Stimulated activated CD4-positive, alpha-beta T cell treated with anti-CD3 and anti-CD28 coated beads, Interleukin-4, amount 100 ng/mL, for 1 hour (primary cell): ENCODE measurements around the gene GAS7.
"Not testable (repeated sequence)": the region's sequence is repeated elsewhere in the genome, so short reads cannot be mapped to it uniquely, and the experiment has no call there.

Experiments used
- DNase-seq: peaks from one replicate; pipeline ENCODE4 v3.0.0-alpha.2; 2020

The GAS7 gene

DNA sequence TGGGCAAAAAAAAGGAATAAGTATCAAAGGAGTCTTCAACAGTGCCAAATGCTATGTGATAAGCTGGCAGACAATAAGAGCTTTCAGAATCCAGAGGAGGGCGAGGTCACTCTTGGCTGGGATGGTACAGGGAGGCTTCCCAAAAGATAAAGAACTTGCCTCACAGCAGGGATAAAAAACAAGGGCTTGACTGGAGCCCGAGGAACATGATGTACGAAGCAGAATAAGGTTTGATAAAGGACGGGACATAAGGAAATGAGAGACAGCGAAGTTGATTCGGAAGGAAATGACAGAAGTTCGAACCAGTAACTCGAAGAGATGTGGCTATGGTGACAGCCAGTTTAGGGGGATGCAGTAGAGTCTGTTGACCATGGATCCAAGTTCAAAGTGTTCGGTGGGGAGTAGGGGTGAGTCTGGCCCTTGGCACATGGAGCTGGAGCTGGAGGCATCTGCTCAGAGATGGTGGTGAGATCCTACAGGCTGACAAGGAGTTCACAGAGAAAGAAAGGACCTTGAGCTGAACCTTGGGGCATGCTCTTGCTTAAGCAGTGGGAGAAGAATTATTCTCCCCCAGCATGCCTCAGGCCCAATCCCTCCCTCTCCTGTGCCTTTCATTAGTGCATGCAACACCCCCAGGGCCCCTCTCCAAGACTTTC is 155.7 kb downstream of the GAS7 start:
- no peak for DNase-seq

DNA sequence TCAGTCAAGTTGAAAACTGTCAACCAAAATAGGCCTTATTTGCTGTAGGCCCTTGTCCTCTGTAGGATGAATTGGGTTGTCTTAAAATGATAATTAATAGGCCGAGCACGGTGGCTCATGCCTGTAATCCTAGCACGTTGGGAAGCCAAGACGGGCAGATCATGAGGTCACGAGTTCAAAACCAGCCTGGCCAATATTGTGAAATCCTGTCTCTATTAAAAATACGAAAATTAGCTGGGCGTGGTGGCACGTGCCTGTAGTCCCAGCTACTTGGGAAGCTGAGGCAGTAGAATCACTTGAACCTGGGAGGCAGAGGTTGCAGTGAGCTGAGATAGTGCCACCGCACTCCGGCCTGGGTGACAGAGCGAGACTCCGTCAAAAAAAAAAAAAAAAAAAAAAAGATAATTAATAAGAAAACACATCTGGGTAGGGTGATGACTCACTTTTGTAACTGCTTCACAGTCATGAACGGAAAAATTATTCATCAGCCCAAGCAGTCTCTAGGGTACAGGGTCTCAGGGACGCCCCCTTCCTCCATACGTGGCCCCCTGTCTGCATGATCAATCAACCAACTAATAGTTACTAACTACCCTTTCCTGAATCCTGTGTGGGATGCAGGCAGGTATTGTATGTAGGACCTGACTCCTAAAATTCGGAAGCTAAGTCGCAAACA is 156.4 kb downstream of the GAS7 start:
- DNase-seq, result no peak

DNA sequence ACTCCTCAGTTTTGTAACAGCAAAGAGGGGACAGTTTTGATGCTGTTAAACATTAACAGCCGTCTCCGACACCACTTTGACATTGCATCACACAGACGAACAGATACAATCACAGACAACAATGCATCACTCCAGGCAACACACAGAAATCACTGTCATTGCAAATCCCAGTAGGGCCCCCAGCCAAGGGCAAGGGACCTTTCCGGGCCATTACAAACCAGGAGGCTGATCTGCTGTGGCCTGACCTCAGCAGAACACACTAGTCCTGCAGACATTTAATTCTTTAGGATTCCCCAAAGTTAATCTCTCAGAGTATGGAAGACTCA is 157.2 kb downstream of the GAS7 start:
- no peak for DNase-seq

DNA sequence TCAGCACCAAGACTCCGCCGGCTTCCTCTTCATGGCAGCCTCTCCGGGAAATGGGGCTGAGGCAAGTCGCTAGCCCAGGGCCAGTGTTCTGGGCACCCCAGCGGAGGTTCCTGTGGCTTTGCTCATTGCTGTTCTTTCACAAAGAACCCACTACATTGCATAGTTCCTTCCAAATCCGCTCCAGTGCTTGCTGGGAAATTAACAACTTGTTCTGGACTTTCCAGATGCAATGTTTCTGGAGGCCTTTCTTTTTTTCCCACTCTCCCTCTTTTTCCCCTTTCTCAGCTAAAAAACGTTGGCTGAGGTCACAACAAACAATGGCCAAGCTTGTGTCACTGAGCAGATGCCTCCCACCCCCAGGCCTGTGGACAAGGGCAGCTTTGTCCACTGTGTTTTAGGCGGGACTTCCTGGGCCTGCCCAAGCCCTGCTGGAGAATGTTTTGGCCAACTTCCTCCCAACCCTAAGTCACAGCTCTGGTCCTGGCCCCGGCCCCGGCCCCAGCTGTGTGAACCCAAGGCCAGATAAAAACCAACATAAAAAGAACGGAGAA is 161.8 kb downstream of the GAS7 start:
- no peak for DNase-seq

DNA sequence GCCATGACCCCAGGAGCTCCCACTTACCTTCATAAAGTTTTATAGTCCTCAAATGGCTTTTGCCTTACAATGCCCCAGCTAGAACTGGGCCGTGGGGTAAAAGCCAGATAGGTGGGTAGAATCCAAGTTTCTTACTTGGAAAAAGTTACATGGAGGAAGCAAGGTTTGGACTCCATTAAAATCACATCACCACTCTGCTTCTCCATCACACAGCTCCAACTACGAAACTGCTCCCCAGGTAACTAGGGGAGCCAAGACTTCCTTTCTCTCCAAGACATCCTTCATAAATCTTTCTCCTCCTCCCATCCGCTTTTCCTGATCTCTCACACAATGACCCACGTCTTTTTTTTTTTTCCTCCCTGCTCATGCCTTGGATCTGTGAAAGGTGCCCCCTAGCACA is 162.5 kb downstream of the GAS7 start:
- no peak for DNase-seq

DNA sequence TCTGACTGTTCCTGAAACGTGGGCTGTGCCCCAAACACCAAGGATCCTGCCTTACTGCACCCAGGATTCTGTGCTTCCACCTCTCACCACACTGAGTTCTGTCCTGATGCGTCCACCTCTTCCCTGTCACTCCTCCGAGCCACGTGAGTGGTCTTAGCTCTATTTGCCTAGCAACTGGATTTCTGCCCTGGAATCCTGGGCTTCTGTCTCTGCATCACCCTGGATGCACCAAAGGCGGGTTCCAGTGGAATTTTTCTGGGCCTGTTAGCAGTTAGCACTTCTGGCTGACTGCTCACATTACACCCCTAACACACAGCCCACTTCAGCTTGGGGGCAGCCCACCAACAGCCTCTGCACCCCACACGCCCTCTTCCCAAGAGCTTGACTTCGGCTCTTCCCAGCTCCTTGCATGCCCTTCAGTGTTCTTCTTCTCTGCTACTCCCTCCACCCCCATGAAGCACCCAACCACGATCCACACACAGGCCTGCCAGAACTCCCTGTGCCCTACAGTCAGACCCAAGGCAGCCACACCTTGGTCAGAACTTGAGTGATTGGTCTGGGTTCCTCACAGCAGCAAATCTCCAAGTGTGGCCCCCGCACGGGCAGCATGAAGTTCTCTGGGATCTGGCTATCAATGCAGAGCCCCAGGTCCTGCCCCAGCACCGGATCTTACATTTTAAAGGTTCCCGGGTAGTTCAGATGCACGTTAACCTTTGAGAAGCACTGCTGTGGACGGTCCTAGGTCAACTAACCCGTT is 163.5 kb downstream of the GAS7 start:
- DNase-seq, result no peak

DNA sequence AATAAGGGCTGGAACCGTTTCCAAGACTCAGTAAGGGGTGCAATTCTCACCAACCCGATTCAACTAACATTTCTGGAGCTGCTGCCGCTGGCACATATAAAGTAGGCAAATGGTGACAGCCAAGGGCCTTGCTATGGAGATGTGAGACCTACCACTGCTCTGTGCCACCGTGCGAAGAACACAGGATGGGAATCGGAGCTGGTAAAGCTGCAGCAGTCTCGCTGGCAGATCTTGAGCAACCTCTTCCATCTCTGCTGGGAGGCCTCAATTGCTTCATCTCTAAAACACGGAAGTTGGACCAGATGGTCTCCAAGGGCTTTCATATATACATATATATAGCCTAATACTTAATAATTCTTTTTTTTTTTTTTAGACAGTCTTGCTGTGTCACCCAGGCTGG is 164.4 kb downstream of the GAS7 start:
- no peak for DNase-seq

DNA sequence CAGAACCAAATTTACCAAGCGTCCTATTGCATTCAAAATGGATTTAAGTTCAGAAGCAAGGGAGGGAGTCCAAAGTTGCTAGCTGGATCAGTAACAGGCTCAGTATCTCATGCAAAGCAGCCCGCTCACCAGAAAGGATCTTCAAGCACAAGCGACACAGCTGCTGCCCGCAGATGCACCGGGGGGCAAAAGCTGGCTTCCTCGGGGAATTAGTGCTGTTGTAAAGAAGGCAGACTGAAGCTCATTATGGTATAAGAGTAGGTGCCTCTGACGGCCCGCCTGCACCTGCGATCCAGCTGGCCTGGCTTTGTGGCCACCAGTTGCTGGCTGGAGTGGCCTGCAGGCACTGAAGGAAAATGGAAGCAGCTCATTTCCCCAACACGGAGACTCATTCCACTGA is 165.0 kb downstream of the GAS7 start:
- DNase-seq, result no peak

DNA sequence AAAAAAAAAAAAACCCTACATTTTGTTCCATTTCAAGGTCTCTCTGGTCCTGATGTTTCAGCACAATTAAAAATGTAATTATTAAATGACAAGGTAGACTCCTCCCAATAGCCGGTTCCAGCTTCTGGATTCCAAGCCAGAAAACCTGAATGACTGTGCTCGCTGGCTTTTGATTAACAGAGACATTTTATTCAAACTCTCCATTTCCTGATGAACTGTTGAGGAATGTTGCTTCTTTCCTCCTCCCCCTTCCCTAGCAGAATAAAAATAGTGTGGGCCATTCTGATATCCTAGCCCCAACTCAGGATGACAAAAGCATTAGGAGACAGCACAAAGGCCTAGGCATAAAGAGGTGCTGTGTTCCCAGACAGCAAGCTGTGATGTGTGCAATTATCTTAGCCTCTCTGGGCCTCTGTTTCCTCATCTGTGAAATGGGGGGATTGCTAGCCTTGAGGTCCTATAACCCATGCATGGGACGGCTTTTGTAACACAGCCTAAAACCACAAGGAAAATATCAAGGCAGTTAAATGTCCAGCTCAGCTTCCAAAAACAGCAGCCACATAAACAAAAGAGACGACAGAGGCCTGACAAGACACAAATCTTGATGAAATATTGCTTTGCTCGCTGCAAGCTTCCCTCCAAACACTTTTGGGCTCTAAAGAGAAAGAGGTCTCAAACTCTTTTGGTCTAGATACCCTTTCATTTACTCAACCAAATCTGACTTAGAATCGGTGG is 166.1 kb downstream of the GAS7 start:
- no peak for DNase-seq

DNA sequence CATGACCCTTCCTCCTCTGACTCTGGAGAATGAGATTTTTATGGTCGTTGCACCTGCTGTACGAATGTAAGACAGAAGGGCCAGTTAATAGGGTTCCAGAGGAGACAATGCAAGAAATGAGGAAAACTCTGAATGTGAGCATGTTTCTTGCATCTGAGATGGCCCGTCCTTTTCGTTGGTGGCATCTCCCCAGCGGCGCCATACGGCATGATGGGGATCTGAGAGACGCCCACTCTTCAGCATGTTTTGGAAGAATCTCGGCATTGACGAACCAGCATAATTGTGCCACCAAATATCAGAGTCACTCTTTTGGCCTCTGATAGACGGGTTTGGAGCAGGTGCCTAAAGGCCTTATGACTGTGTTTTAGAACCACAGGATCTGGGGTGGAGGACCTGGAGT is 166.8 kb downstream of the GAS7 start:
- no peak for DNase-seq

DNA sequence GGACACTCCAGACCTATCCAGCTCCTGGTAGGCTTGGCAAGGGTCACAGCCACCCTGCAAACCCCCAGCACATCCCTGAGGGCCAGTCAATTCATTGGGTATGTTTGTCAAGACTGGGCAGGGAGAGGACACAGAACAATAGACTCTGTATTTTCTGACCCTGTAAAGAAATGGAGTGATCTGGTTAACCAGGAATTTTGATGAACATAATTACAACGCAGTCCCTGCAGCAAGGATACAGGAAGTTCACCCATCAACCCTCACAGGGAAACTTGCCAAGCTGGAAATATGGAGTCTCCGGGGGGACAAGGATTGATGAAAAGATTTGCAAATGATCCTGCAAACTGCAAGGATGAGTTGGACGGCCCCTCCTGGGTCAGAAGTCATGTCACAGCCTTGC is 167.3 kb downstream of the GAS7 start:
- no peak for DNase-seq

DNA sequence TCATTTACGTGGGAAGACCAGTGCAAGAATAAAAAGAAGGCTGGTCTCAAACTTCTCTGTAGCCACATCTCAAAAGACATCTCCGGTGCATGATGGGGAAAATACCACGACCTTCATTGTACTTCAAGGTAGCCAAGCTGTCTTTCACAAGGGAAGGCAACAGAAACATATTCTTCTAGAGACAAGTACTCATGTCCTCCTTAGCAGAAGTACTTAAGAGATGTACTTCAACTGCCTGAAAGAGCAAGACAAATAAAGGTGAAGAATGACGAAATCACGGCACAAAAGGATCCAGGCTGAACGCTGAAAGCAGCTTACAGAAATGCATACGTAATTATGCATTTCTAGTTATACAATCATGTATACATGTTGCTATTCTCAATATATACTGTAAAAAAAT is 169.3 kb downstream of the GAS7 start:
- no peak for DNase-seq

DNA sequence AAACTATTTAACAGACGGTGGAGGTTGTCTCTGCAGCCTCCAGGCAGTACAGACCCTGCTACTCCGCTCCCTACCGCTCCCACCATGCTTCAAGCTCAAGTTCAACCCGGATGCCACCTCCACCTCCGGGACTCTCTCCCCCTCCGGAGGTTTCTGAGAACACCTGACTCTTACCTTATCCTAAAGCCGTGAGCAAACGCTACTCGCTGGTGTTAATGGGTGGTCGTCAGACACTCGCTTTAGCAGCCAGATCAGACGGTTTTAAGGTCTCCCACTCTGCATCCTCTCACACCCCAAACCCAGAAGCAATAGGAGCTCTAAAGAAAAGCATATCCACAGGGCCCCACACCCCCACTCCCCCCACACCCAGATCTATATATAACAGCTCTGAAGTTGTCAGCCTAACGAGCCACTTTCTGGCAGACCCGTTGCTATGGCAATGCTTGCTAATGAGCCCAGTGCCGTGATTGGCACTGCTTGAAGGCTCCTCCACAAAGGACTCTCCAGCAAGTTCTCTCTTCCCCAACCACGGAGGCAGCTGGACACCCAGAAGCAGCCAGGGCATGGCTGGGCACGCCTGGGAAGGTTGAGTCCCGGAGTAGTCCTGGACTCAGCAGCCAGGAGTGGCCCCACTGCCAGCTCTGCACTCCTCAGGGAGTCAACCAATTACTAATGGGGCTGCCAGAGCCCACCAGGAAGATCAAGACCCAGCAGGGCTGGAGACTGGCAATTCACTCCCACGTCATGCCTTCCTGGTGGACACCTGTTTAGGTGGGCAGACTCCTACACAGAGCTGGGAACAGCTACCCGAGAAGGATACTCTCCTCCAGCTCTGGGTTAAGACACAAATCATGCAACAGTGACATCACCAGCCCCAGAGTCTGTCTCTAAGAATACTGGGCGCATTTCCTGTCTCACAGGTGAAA is 172.2 kb downstream of the GAS7 start:
- DNase-seq, result no peak

DNA sequence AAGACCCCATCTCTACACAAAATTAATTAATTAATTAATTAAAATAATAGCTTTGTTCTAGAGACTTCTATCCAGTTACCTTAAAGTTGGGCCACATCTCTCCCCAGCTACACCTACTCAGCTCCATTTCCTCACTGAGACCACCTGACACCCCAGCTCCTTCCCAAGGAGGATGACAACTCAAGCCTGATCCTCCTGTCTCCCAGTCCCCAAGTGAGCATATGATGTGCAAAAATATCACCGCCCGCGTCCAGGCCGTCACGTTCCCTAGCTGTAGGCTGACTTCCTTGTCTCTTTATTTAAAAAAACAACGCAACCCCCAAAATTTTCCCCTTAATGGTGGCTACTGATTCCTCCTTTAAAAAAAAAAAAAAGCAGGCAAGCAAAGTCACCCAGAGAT is 173.2 kb downstream of the GAS7 start:
- DNase-seq, result no peak

DNA sequence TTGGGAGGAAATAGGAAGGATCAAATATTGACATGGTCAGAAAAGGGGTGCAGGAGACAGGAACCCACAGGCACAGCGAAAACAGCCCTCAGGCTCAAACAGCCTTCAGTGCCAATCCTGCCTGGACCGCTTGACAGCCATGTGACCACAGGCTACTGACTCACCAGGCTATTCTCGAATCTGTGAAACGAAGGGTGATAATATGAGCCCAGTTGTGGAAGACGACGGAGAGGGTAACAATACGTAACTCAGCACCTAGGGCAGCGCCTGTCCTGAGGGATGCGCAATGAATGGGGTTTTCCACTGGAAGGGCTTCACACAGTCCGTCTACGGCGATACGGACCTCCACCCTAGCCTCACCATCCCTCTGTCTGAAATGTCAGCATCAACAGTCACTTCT is 176.0 kb downstream of the GAS7 start:
- no peak for DNase-seq

DNA sequence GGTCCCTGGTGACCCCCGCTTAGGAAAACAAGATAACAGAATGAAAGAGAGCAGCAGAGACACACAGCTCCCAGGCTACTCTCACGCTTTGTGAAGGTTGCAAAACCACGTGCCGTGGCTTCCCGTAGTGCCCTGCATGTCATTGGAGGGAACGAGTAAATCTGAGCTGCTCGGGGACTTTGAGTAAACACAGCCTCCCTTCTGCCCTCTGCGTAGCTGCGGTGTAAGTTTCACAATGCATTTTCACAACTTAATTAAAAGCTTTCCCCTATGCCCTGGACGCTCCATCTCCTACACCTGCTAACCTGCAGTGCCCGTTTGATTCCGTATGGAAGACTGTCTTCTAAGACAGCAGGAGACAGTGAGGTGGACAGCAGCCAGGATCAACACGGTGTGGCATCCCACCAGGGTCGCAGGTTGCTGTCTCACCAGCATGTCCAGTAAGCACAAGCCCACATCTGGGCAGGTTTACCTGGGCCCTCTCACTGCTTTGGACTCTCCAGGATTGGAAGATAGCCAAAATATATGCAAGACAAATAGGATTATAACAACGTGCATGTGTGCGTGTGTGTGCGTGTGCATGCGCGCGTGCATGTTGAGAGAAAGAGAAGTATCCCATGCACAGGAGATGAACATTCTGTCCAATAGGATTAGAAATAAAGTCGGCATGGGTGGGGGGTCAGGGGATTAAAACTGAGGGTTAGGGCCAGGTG is 177.0 kb downstream of the GAS7 start:
- no peak for DNase-seq

DNA sequence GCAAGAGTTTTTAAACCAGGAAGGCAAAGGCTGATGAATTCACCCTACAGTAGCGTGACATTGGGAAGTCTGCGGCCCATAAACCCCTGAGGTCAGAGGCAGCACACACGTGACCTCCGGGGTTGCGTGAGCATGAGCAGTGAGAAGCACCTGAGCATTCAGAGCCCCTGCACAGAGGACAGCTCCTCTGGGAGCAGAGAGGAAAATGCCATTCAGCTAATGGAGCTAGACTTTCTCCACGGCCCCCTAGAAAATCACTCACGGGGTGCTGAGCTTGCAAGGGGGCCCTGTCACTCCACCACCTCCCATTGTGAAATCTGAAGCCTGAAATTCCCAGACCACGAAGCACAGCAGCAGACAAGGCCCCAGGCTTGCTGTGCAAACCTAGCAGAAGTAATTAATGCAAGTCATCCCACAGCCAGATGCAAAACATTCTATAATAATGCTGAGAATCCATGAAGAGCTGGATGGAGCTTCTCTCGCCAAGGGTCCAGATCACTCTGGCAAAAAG is 178.4 kb downstream of the GAS7 start:
- DNase-seq, result no peak

DNA sequence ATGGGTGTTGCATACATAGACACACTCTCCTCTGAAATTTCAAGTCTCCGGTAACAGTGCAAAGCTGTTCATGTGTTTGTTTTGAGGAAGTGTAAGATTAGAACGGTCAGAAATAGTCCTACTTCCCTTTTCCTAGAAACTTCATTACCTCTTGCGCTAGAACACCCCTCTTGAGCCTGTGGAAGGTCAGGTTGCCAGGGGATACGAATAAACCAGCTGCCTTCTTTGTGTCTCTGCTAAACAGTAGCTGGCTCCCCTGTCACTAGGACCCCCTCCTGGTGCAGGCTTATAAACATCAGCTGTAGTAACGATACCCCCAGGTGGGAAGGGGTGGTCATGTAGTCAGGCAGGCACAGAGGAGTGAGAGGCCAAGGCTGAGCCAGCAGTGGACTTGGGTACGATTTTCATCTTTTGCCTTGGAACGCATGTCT is 179.9 kb downstream of the GAS7 start:
- DNase-seq, result no peak

DNA sequence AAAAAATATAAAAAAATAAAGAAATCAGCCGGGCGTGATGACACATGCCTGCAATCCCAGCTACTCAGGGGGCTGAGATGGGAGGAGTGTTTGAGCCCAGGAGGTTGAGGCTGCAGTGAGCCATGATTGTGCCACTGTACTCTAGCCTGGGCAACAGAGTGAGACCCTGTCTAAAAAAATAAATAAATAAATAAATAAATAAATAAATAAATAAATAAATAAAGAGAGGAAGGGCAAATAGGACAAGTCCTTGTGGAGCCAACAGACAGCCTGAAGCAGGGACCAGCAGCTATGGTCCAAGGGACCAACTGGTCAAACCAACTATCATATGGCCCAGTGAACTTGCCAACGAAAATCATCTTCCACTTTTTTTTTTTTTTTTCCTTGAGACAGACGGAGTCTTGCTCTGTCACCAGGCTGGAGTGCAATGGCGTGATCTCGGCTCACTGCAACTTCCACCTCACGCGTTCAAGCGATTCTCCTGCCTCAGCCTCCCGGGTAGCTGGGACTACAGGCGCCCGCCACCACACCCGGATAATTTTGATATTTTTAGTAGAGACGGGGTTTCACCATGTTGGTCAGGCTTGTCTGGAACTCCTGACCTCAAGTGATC is 181.3 kb downstream of the GAS7 start:
- DNase-seq, result not testable (repeated sequence)

DNA sequence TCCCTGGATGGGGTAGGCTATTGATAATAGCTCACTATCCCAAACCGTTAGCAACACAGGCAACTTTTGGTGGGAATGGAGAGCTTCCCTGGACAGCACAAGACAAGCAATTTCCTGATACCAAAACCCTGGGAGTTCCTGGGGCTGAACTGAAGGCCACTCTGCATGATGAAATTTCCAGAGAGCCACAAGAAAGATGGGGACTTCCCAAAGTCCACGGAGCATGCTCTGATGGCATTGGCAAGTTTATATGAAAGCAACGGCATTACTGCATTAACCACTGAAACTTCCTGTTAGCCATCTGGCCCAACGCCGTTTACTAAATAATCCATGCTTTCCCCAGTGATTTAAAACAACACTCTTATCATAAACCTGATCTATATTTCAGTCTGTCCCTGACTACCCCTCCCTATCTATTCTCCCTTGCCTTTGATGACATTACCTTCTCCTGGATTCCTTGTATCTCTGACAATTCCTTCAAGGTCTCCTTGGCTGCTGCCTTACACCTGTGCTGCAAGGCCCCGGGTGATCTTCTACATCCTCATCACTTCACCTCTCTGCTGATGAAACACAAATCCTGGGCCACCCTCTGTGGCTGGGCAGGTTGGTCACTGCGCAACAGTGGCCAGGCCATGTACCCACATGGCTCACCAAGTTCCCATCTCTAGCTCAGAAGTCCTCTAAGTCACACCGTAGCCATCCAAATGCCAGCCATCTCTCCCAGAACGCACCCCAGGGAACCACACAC is 184.9 kb downstream of the GAS7 start:
- no peak for DNase-seq
